IPS DF 19.7 (cell line): ENCODE results near the gene RPL22L1.
"Not testable (repeated sequence)": the region's sequence is repeated elsewhere in the genome, so short reads cannot be mapped to it uniquely, and the experiment has no call there.

Experiments
- DNase-seq: peaks from one replicate; pipeline ENCODE4 v3.0.0-alpha.2; 2013; ENCODE audit warnings: low read depth, low spot score

Gene RPL22L1

DNA sequence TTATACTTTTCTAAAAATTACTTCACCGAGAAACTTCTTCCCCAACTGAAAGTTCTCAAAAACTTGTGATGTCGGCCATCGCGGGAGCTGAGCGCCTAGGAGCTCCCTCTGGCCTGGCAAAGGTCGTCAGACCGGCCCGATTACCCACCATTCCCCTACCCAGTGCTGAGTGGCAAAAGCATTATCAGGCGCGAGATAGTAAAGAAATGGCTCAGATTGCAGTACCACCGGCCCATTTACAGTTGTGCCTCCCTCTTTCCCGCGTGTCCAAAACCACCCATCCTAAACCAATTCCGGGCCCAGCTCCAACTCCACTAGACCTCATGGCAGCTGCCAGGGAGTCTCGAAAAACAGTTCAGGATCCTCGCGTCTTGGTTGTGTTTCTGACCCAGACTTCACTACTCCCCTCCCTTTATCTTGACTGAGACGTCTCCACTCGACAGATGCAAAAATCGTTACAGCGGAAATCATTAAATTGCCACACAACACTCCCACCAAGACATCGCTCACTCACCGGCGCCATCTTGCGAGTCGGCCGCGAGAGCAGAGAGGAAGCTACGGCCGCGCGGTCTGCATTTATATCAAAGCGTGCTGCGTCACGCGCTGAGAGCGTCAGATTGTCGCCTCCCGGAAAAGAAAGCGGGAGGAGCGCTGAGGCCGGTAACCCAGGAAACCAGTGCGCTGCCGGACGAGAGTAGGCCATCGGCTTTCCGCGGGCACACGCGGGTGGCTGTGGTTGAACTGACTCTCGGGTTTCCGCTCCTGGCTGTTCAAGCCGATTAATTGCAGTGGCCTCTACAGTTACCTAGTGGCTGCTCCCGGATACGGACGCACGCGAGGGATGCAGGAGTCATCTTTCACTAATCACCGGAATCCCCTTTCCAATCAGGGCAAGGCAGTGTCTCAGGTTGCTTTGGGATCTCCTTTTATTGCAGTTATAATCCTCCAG lies at the start of gene RPL22L1:
Gene RPL22L1 (minus strand): TSS at position 551 of the 949 bp plus-strand sequence. CDS start 28 bp downstream, at position 523.
- peak; percentile 91 for DNase-seq

DNA sequence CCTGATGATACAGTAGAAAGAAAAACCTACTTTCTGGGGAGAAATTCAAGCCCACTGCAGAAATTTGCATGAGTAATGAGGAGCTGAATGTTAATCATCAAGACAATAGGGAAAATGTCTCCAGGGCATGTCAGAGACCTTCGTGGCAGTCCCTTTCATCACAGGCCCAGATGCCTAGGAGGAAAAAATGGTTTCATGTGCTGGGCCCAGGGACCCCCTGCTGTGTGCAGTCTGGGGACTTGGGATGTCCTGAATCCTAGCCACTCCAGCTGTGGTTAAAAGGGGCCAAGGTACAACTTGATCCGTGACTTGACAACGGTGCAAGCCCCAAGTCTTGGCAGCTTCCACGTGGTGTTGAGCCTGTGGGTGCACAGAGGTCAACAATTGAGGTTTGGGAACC lies 48.7 kb upstream of the RPL22L1 start:
- no peak for DNase-seq

DNA sequence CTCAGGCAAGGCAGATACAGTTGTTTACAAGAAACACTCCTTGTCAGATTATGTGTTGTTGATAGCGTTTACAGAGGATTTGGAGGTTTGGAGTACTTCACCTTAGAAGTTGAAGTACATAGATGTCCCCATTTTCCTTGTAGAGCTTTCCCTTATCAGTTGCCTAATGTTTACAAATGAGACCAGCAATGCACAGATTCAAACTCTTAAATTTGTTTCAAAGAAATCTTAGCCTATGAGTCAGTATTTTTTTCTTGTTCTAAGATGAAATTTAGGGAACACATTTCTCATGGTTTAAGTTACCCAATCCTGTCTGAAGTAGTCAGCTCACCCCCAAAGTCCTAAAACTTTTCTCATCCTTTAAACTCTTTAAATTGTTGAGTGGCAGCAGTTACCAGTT lies 44.7 kb upstream of the RPL22L1 start:
- no peak for DNase-seq

DNA sequence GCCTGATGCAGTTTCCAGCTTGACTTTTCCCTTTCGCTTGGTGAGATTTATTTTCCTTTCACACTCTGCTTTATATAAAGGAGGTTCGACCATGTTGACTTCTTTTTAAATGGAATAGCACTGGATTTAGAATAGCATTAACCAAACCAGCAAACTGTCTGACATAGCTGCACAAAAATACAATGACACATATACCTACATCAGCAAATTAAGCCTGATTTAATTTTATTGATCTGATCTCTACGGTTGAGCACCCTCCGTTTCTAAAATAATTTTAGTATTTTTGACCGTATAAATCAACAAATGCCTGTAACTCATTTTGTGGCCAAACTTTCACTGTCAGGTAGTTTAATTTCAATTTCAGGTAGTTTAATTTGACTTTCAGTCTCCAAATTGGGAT lies 44.2 kb upstream of the RPL22L1 start:
- DNase-seq = no peak

DNA sequence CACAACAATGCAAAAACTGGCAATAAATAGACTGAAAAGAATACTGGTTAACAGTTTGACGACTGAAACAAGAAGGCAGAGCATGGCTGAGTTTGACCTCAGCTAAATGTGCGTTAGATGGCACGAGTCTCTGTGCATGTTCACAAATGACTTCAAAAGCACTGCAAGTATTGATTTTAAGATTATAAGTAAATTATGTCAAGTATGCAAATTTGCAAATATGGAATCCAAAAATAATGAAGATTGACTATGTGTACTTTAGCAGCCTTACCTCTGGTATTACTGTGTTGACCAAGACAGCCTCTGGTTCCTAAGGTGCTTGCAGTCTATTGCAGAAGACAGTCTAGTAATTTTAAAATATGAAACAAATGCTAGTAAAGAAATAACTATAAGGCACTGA lies 41.1 kb upstream of the RPL22L1 start:
- no peak for DNase-seq

DNA sequence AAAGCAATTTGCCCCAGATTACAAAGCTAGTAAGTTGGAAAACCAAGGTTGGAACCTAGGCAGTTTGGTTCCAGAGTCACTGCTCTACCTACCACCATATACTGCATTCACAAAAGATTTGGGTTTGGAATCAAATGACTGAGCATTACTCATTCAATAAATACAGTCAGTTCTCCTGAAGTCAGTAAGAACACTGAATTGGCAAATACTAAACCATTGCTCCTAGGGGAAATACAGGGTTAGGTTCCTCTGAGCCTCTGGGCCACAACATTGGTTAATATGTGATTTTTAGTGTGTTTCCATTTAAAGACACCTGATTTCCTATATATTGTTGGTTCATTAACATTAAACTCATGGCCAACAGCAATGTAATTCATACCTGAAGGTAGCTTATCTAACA lies 40.5 kb upstream of the RPL22L1 start:
- DNase-seq = no peak

DNA sequence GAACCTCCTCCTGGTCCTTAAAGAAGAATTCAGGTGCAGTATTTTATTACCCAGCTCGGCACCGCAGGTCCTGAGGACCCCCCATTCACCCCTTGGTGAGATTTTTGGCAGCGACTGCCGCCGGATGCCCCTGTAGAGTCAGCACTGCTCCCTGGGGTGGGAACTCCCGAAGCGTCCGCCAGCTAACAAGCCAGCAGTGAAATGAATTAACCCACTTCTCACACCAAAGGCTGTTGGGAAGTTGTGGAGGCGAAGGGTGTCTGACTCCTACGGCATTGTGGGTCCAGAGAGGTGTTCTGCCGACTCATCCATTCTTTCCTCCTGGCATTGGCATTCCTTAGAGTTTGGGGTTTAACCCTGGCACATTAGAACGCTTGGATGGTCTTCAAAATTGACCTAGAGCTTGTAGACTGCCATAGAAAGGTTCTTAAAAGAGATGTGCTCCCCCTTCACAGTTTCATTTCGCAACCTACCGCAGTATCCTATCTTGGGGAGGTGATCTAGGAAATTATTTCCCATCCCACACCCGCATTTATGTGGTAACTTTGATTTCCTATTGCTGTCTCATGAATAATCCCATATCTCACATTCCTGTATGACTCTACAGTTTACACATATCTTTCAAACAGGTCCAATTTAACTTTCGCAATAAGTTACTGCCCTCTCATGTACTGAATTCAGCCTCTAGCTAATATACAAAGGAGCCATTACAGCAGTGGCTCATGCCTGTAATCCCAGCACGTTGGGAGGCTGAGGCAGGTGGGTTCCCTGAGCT lies 39.3 kb upstream of the RPL22L1 start:
- no peak for DNase-seq

DNA sequence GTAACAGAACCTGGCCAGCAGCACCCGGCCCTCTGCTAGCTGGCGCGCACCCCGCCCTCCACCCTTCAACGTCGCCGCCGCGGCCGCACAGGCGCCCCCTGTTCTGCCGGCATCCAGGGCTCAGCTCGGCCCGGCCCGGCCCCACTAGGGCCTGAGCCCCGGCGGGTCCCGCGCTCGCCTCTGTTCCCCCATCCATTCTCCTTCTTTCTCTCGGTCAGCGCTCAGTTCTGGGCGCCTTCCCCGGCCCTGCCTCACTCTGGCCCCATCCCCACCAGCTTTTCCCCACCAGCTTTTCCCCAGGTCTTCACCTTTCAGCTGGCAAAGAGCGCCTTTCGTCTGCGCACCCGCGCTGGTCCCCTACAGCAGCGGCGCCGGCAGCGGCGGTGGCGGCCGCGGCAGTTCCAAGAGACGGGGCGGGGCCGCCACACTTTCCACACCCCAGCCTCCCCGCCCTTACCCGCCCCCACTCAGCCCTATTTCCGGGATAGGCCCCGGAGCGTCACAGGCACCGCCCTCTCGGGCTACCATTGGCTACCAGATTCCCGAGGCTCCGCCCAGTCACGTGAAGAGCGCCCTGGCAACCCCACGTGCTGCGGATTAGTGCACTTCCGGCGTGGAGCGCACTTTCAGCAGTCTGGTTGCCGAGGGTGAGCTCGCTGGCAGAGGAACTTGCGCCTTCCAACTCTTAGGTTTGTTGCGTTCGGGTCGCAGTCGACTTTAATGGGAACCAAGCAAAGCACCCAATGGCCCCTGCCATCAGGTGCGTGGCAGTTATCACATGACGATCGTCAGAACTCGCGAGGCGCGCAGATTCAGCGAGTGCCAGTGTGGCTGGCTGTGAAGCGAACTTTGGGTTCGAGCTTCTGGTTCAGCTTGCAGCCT lies 38.5 kb upstream of the RPL22L1 start, which contains the start of gene EIF5A2:
Gene EIF5A2 (minus strand): TSS at position 403 of the 882 bp plus-strand sequence. CDS start 831 bp downstream, outside the sequence.
- peak; percentile 81 for DNase-seq

DNA sequence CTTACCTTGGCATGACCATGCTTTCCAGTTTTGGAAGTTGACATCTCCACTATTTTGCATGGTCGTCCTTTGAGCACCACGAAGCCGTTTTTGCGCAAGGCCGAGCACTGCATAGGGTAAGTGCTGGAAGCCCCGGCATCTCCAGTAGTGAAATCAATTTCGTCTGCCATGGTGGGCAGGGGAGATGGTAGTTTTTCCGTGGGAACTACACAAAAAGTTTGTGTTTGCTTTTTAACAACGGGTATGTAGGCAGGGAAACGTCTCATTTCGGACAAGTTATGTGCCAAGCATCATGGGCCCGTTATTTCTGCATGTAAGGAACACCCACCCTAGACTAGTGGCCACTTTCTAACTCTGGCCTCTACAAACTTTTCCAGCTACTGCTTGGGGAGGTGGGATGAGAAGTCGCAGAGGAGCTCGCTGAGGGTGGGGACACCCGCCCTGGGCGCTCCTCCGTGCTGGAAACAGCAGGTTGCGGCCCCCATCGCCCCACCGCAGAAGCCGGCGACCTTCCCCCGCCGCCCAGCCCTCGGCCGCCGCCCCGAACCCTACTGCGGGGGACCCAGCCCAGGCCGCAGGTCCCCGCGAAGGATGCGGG lies 37.7 kb upstream of the RPL22L1 start:
- DNase-seq = no peak

DNA sequence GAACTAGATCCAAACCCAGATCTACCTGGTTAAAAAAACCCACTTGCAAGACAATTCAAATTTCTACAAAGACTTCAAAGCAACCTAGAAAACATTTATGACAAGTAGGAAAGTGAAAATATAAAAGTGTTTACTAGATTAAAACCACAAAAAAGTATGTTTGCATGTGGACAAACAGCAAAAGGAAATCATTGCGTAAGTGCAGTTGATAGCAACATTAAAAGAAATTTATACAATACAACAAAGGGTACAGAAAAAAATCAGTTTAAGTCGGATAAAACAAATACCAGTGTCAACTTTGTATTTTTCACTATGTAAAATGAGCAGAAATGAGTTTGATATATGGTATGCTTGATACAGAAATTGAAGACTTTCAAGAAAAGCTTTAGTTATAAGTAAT lies 35.9 kb upstream of the RPL22L1 start:
- DNase-seq = no peak

DNA sequence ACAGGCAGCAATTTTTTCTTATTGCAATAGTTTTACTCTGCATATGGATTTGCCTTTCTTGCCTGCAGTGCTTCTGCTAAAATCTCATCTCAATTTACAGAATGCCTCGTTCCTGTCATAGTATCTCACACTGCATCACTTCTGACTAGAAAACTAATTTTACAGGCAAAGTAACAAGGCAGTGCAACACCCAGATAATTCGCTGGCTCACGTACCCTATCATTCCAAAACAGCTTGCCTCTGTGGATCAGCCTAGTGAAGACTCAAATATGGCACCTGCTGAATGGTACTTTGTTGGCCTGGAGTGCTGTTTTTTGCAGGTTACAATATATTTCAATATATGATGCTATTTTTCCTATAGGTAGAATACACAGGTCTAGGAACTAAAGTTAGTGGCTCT lies 33.1 kb upstream of the RPL22L1 start:
- no peak for DNase-seq

DNA sequence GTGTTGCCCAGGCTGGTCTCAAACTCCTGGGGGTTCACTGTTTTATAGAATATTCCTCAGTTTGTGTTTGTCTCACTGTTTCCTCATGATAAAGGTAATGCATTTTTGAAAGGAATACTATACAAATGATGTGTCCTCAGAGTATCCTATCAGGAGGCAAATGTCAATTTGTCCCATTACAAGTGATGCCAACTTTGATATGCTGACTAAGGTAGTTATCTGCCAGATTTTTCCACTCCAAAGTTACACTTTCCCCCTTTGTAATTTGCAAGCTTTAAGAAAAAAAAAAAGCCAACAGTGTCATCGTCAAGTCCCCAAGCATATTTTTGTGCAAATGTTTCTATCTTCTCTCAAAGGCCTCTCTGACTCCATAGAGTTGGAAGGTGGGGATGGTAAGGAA lies 29.5 kb upstream of the RPL22L1 start:
- DNase-seq = no peak

DNA sequence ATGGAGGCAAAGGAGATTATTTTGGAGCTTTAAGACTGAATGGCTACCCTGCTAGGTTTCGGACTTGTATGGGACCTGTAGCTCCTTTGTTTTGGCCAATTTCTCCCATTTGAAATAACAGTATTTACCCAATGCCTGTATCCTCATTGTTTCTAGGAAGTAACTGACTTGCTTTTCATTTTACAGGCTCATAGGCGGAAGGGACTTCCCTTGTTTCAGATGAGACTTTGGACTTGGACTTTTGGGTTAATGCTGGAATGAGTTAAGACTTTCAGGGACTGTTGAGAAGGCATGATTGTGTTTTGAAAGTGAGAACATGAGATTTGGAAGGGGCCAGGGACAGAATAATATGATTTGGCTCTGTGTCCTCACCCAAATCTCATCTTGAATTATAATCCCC lies 28.0 kb upstream of the RPL22L1 start:
- DNase-seq = no peak

DNA sequence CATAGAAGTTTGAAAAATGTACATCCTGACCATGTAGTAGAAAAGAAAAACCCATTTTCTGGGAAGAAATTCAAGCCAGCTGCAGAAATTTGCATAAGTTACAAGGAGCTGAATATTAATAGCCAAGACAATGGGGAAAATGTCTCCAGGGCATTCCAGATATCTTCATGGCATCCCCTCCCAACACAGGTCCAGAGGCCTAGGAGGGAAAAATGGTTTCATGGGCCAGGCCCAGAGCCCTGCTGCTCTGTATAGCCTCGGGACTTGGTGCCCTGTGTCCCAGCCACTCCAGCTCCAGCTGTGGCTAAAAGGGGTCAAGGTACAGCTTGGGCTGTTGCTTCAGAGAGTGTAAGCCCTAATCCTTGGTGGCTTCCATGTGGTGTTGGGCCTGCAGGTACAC lies 27.2 kb upstream of the RPL22L1 start:
- not testable (repeated sequence) for DNase-seq

DNA sequence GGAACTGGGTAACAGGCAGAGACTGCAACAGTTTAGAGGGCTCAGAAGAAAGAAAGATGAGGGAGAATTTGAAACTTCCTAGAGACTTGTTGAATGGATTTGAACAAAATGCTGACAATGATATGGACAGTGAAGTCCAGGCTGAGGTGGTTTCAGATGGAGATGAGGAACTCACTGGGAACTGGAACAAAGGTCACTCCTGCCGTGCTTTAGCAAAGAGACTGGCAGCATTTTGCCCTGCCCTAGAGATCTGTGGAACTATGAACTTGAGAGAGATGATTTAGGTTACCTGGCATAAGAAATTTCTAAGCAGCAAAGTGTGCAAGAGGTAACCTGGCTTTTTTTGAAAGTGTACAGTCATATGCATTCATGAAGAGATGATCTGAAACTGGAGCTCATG lies 26.8 kb upstream of the RPL22L1 start:
- DNase-seq = no peak

DNA sequence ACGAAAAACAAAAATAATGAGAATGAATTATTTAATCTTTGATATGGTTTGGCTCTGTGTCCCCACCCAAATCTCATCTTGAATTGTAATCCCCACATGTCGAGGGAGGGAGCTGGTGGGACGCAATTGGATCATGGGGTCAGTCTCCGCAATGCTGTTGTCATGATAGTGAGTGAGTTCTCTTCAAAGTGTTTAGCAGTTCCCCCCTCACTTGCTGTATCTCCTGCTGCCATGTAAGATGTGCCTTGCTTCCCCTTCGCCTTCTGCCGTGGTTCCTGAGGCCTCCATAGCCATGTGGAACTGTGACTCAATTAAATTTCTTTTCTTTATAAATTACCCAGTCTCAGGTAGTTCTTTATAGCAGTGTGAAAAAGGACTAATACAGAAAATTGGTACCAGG lies 26.3 kb upstream of the RPL22L1 start:
- DNase-seq = not testable (repeated sequence)

DNA sequence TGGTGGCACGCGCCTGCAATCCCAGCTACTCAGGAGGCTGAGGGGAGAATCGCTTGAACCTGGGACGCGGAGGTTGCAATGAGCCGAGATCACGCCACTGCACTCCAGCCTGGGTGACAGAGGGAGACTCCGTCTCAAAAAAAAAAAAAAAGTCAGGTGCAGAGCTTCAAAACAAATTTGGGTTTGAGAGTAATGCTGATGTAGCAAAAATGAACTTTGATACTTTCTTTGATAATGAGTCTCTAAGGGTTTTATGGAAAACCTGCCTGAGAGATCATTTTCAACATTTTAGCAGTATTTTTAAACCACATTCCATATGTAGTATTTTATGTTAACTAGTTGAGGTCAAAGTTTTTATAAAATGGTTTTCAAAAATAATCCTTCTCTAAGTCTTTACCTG lies 23.9 kb upstream of the RPL22L1 start:
- DNase-seq = no peak

DNA sequence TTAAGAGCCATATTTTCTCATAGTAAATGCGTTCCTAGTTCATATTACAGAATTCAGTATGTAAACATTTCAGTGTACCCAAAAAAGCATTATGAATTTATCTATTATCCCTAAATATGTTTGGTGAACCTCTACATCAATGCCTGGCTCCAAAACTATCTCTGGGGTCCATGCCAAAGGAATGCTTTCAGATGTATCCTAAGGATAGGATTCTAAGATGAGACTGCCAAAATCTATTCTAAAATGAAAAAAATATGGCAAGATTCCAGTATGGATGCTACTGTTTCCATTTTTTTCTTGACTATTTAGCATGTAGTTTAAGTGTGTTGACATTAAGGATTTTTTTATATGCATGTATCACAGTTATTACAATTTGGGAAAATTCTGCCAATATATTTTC lies 19.6 kb upstream of the RPL22L1 start:
- DNase-seq = no peak

DNA sequence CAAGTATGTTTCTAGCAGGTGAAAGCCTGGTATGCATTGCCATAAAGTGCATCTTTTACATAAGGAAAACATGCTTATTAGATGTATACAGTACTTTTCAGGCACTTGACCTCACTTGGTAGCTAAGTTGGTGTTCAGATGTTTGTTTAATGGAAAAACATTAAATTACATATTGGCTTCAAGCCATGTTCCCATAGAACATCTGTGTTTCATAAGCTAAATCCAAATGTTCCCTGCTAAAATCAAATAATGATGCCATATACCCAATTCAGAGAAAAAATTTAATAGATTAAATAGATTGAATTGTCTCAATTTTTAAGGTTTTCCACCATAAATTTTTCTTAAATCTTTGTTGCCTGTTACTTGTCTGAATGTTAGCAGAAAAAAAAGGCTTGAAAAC lies 19.1 kb upstream of the RPL22L1 start:
- no peak for DNase-seq

DNA sequence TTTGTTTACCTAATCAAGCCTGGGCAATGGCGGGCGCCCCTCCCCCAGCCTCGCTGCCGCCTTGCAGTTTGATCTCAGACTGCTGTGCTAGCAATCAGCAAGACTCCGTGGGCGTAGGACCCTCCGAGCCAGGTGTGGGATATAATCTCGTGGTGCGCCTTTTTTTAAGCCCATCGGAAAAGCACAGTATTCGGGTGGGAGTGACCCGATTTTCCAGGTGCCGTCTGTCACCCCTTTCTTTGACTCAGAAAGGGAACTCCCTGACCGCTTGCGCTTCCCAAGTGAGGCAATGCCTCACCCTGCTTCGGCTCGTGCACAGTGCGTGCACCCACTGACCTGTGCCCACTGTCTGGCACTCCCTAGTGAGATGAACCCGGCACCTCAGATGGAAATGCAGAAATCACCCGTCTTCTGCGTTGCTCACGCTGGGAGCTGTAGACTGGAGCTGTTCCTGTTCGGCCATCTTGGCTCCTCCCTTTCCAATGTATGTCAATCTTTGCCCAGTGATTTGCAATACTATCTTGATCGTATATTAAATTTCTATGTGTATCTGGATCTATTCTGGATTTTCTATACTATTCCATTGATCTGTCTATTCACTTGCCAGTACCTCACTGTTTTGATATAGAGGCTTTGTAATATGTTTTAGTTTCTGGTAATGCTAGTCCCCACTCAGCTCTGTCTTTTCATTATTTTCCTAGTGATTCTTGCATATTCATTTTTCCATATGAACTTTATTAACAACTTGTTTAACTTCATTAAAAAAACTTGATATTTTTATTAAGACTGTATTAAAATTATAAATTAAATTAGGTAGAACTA lies 14.3 kb upstream of the RPL22L1 start:
- not testable (repeated sequence) for DNase-seq
